Panc1 (cell line): ENCODE results near the gene EGFLAM. TPM values are rescaled to one million over a fixed set of nuclear protein-coding genes. Genes with fewer than 3 reads are reported as not detected.

ENCODE experiments used
- ATAC-seq: fragments of 200-7000 bp; cut with Tn5 transposase; 2 replicates; pipeline ENCODE4 v1.9.1; 2020; ENCODE audit warnings: mild to moderate bottlenecking, moderate library complexity
- BruUV-seq: library from RNA; stranded (reverse); fragments of 400-500 nt; replicated peaks from 2 replicates; lab custom pipeline; 2021; lab: Mats Ljungman, UMichigan
- CTCF ChIA-PET: fragments of 300-600 bp; sonication (Branson Sonifier 250); formaldehyde crosslinking; loops from one replicate; lab custom pipeline; 2022; ENCODE audit warnings: antibody characterized with exemption; lab: Charles Lee
- POLR2A ChIA-PET: fragments of 300-600 bp; sonication (Branson Sonifier 250); formaldehyde crosslinking; loops from one replicate; lab custom pipeline; 2022; ENCODE audit warnings: antibody characterized with exemption; lab: Charles Lee
- DNase-seq: peaks from one replicate; pipeline ENCODE4 v3.0.0-alpha.2; 2010; ENCODE audit warnings: low read depth, low spot score
- H3K27ac ChIP-seq: 2 replicates; pipeline ENCODE4 v1.5.1; 2011; ENCODE audit warnings: mild to moderate bottlenecking, low read length, inconsistent platforms
- H3K27me3 ChIP-seq: fragments of 200-500 bp; sonication (Bioruptor generic); 2 replicates; pipeline ENCODE4 v1.6.0; 2014; ENCODE audit warnings: low read length, inconsistent platforms; ENCODE audit not compliant: control insufficient read depth, insufficient read depth
- H3K36me3 ChIP-seq: fragments of 200-500 bp; sonication (Bioruptor generic); 2 replicates; pipeline ENCODE4 v1.5.1; 2014; ENCODE audit warnings: inconsistent platforms, mild to moderate bottlenecking, low read length, moderate library complexity; ENCODE audit not compliant: control insufficient read depth, insufficient read depth
- H3K4me1 ChIP-seq: 2 replicates; pipeline ENCODE4 v1.5.1; 2011; ENCODE audit warnings: inconsistent platforms, mild to moderate bottlenecking, low read length, moderate library complexity; ENCODE audit not compliant: control insufficient read depth, insufficient read depth
- H3K4me3 ChIP-seq, 2 experiments: 2 replicates each; pipeline ENCODE4 v1.5.1; 2011 to 2012; ENCODE audit warnings: low read depth in 2 of 2, low read length in 2 of 2, mild to moderate bottlenecking in 2 of 2, inconsistent platforms in 1 of 2, moderate library complexity in 1 of 2
- H3K9me3 ChIP-seq: fragments of 200-500 bp; sonication (Bioruptor generic); 2 replicates; pipeline ENCODE4 v1.5.1; 2014; ENCODE audit warnings: low read depth, mild to moderate bottlenecking, inconsistent platforms, low read length, moderate library complexity; ENCODE audit not compliant: control insufficient read depth, insufficient read depth
- CTCF ChIP-seq: fragments of 450-650 bp; IDR thresholded peaks from 2 replicates; pipeline ENCODE4 v1.5.1; 2017; ENCODE audit warnings: mild to moderate bottlenecking
- POLR2AphosphoS5 ChIP-seq: IDR thresholded peaks from 2 replicates; pipeline ENCODE4 v1.6.1; 2012; ENCODE audit warnings: mild to moderate bottlenecking, low read depth, low read length, moderate library complexity
- REST ChIP-seq, 2 experiments: IDR thresholded peaks; 2 replicates each; pipeline ENCODE4 v1.6.1; 2011 to 2012; ENCODE audit warnings: low read depth in 2 of 2, control low read depth in 1 of 2, low read length in 1 of 2, mild to moderate bottlenecking in 1 of 2, moderate library complexity in 1 of 2; ENCODE audit not compliant: insufficient read depth in 1 of 2
- SIN3A ChIP-seq: IDR thresholded peaks from 2 replicates; pipeline ENCODE4 v1.6.1; 2012; ENCODE audit warnings: low read depth, mild to moderate bottlenecking, low read length, moderate library complexity, borderline replicate concordance; ENCODE audit not compliant: insufficient read depth
- TCF7L2 ChIP-seq: IDR thresholded peaks from 2 replicates; pipeline ENCODE4 v1.6.1; 2011; ENCODE audit warnings: mild to moderate bottlenecking, low read depth, low read length, inconsistent platforms
- in situ Hi-C: cut with HindIII; loops from 2 replicates; pipeline ENCODE4 v1.10.0; 2016; ENCODE audit warnings: low sequenced_read_pairs, low pct_unique_long_range_greater_than_20kb
- intact Hi-C: fragments of 100-400 bp; cut with micrococcal nuclease; formaldehyde crosslinking; loops from one replicate; pipeline ENCODE4 v1.10.0; 2022; ENCODE audit not compliant: unreplicated experiment
- total RNA-seq: library from RNA; stranded (reverse); gene quantifications from one replicate; pipeline ENCODE4 v1.2.1, GENCODE V29; 2021; ENCODE audit not compliant: unreplicated experiment

The EGFLAM gene
- total RNA-seq, 1 experiment from 2014 or later = 14.8 TPM

GRCh38 chr5:38338455-38338854 is 80.1 kb downstream of the EGFLAM start:
- BruUV-seq = no TSS peak
- ATAC-seq = no peak
- TF ChIP-seq SIN3A = no peak
- no peak for TF ChIP-seq TCF7L2
- no peak for TF ChIP-seq POLR2AphosphoS5
- TF ChIP-seq CTCF = no peak
- no peak for TF ChIP-seq REST (IDR thresholded peaks at IDR 0.05; ENCODE audit: insufficient read depth in 1 of 2, low read depth in 2 of 2, low read length in 1 of 2)
- no peak for DNase-seq
- no peak overlapping the region for H3K4me3 ChIP-seq
- ChIA-PET CTCF (no interaction called here), POLR2A (no interaction called here)
- H3K4me1 ChIP-seq = no peaks in the 10 kb centered on the region
- in situ Hi-C loops (no loop called here), intact Hi-C loops (no loop called here)
- H3K27ac ChIP-seq = no peak overlapping the region
- no peaks in the 10 kb centered on the region; the same call in none of the 2 replicates for H3K27me3 ChIP-seq
- no peaks in the 10 kb centered on the region for H3K36me3 ChIP-seq
- H3K9me3 ChIP-seq = no peaks in the 10 kb centered on the region

GRCh38 chr5:38339446-38339845 is 81.1 kb downstream of the EGFLAM start:
- no peak for DNase-seq
- no TSS peak for BruUV-seq
- Histone ChIP-seq H3K9me3 (no peaks in the 10 kb centered on the region), H3K27me3 (no peaks in the 10 kb centered on the region; the same call in none of the 2 replicates), H3K4me1 (no peaks in the 10 kb centered on the region), H3K36me3 (no peaks in the 10 kb centered on the region), H3K27ac (no peak overlapping the region), H3K4me3 (no peak overlapping the region)
- TF ChIP-seq SIN3A (no peak), POLR2AphosphoS5 (no peak), REST (IDR thresholded peaks at IDR 0.05; ENCODE audit: insufficient read depth in 1 of 2, low read depth in 2 of 2, low read length in 1 of 2) (no peak), CTCF (no peak), TCF7L2 (no peak)
- ATAC-seq = no peak
- intact Hi-C loops (no loop called here), in situ Hi-C loops (no loop called here)
- ChIA-PET CTCF (interaction anchor here (0.6 kb wide), 1 partner anchor 148 kb away, joined by 5 read pairs; no protein-coding TSS in a partner anchor), POLR2A (no interaction called here)
